HG02840 (cell line): ENCODE results near the gene RXRA.

ENCODE experiments used
- ATAC-seq: cut with Tn5 transposase; IDR thresholded peaks from one replicate; pipeline ENCODE4 v1.9.1; 2021; ENCODE audit warnings: mild to moderate bottlenecking, moderate library complexity, moderate number of reproducible peaks; ENCODE audit not compliant: unreplicated experiment, low FRiP score

RXRA gene

GRCh38 chr9:134440636-134441226 lies 114.5 kb downstream of the RXRA start:
- ATAC-seq = no peak

GRCh38 chr9:134441227-134442084 lies 115.2 kb downstream of the RXRA start:
- ATAC-seq = no peak

- no peak for ATAC-seq
Measured at GRCh38 chr9:134442085-134442474, 115.8 kb downstream of the RXRA start.

- ATAC-seq = no peak
Measured at GRCh38 chr9:134442486-134443173, 116.4 kb downstream of the RXRA start.

- ATAC-seq = peak; percentile 72
Measured at GRCh38 chr9:134443174-134444037, 117.2 kb downstream of the RXRA start.

GRCh38 chr9:134444038-134444315 lies 117.7 kb downstream of the RXRA start:
- no peak for ATAC-seq

GRCh38 chr9:134445000-134445399 lies 118.7 kb downstream of the RXRA start:
- no peak for ATAC-seq

GRCh38 chr9:134449180-134449916 lies 123.1 kb downstream of the RXRA start:
- ATAC-seq = no peak

GRCh38 chr9:134451700-134452458 lies 125.6 kb downstream of the RXRA start:
- no peak for ATAC-seq

- no peak for ATAC-seq
Measured at GRCh38 chr9:134452728-134453127, 126.5 kb downstream of the RXRA start.

GRCh38 chr9:134453776-134454475 lies 127.7 kb downstream of the RXRA start:
- ATAC-seq = no peak

GRCh38 chr9:134454476-134454857 lies 128.2 kb downstream of the RXRA start:
- no peak for ATAC-seq

- no peak for ATAC-seq
Measured at GRCh38 chr9:134455021-134455471, 128.8 kb downstream of the RXRA start.

GRCh38 chr9:134455537-134455933 lies 129.3 kb downstream of the RXRA start:
- no peak for ATAC-seq

- no peak for ATAC-seq
Measured at GRCh38 chr9:134455934-134456755, 129.9 kb downstream of the RXRA start.

- ATAC-seq = no peak
Measured at GRCh38 chr9:134456756-134457305, 130.6 kb downstream of the RXRA start.

- ATAC-seq = no peak
Measured at GRCh38 chr9:134457321-134458206, 131.3 kb downstream of the RXRA start.
